GM23338 (cell line): ENCODE data around the gene NADK2.

Experiments used
- CREB1 ChIP-seq: fragments of 250-450 bp; sonication (Bioruptor Pico); IDR thresholded peaks from 2 replicates; pipeline ENCODE4 v1.5.0; 2020; ENCODE audit warnings: low read depth, mild to moderate bottlenecking, moderate library complexity
- CTCF ChIP-seq, 2 experiments: fragments of 200-600 bp in 1 of 2; sonication (generic) in 1 of 2; conservative IDR thresholded peaks; 2 replicates each; pipeline versions ENCODE4 v1.5.1 to v1.6.1; 2016 to 2017; ENCODE audit warnings: antibody characterized with exemption in 2 of 2, low read depth in 2 of 2, mild to moderate bottlenecking in 2 of 2, moderate library complexity in 1 of 2
- ETS1 ChIP-seq: IDR thresholded peaks from 2 replicates; pipeline ENCODE4 v1.6.1; 2016; ENCODE audit warnings: antibody characterized with exemption
- EZH2 ChIP-seq: fragments of 200-600 bp; sonication (generic); IDR thresholded peaks from one replicate; pipeline ENCODE4 v1.8.0; 2017; ENCODE audit warnings: antibody characterized with exemption, mild to moderate bottlenecking, low read depth; ENCODE audit not compliant: unreplicated experiment
- EZH2phosphoT487 ChIP-seq: fragments of 200-600 bp; sonication (generic); IDR thresholded peaks from one replicate; pipeline ENCODE4 v1.8.1; 2018; ENCODE audit warnings: antibody characterized with exemption; ENCODE audit not compliant: unreplicated experiment
- JUNB ChIP-seq: IDR thresholded peaks from one replicate; pipeline ENCODE4 v1.6.1; 2016; ENCODE audit warnings: antibody characterized with exemption; ENCODE audit not compliant: unreplicated experiment
- NANOG ChIP-seq: IDR thresholded peaks from 2 replicates; pipeline ENCODE4 v1.6.1; 2016; ENCODE audit warnings: antibody characterized with exemption, borderline replicate concordance
- POLR2AphosphoS5 ChIP-seq: IDR thresholded peaks from 2 replicates; pipeline ENCODE4 v1.6.1; 2016; ENCODE audit warnings: antibody characterized with exemption, low read depth
- REST ChIP-seq: IDR thresholded peaks from one replicate; pipeline ENCODE4 v1.6.1; 2018; ENCODE audit warnings: antibody characterized with exemption; ENCODE audit not compliant: unreplicated experiment
- STAT1 ChIP-seq: IDR thresholded peaks from one replicate; pipeline ENCODE4 v1.6.1; 2016; ENCODE audit warnings: antibody characterized with exemption; ENCODE audit not compliant: unreplicated experiment
- ZNF114 ChIP-seq: fragments of 250-450 bp; sonication (Bioruptor Pico); IDR thresholded peaks from 2 replicates; pipeline ENCODE4 v1.5.0; 2020; ENCODE audit warnings: mild to moderate bottlenecking, moderate library complexity
- ZNF331 ChIP-seq: fragments of 250-450 bp; sonication (Bioruptor Pico); IDR thresholded peaks from 2 replicates; pipeline ENCODE4 v1.5.0; 2020; ENCODE audit warnings: low read depth, mild to moderate bottlenecking, moderate library complexity

GRCh38 chr5:36264202-36264760, 22.6 kb upstream of the NADK2 start:
- no peak for TF ChIP-seq CTCF (conservative IDR thresholded peaks at IDR 0.05; ENCODE audit: low read depth in 2 of 2)
- no peak for TF ChIP-seq STAT1
- no peak for TF ChIP-seq REST
- no peak for TF ChIP-seq EZH2phosphoT487
- TF ChIP-seq POLR2AphosphoS5, result no peak
- TF ChIP-seq EZH2, result no peak
- TF ChIP-seq NANOG, result no peak
- no peak for TF ChIP-seq JUNB
- no peak for TF ChIP-seq ZNF114 (CRISPR knock-in tag)
- no peak for TF ChIP-seq ZNF331 (CRISPR knock-in tag)
- TF ChIP-seq ETS1, result no peak
- TF ChIP-seq CREB1 (CRISPR knock-in tag), result no peak
